Esophagus mucosa (tissue), 1 donor: ENCODE measurements around the gene EXOSC10. TPM values are rescaled to one million over a fixed set of nuclear protein-coding genes. Genes with fewer than 3 reads are reported as not detected.

Experiments
- total RNA-seq: library from RNA; stranded (reverse); gene quantifications from one replicate; pipeline ENCODE4 v1.2.4, GENCODE V29; 2023
- donor health status: DM: yes; HTN: yes; CAD: no.

Gene EXOSC10
- total RNA-seq, 1 donor from 2014 or later: 35.2 TPM

Other genes starting within 250 kb of the EXOSC10 start
- gene TARDBP, start 87.2 kb downstream of the EXOSC10 start, total RNA-seq: 94.1 TPM
- not detected for gene MASP2, start 52.6 kb downstream of the EXOSC10 start, total RNA-seq
- 54.6 TPM for gene SRM, start 39.9 kb downstream of the EXOSC10 start, total RNA-seq
- gene ANGPTL7, start 89.5 kb upstream of the EXOSC10 start, total RNA-seq: not detected
- gene MTOR, start 162.7 kb upstream of the EXOSC10 start, total RNA-seq: 24.0 TPM
- 7.6 TPM for gene UBIAD1, start 173.3 kb upstream of the EXOSC10 start, total RNA-seq